ENCODE data around the gene SMLR1.

DNA sequence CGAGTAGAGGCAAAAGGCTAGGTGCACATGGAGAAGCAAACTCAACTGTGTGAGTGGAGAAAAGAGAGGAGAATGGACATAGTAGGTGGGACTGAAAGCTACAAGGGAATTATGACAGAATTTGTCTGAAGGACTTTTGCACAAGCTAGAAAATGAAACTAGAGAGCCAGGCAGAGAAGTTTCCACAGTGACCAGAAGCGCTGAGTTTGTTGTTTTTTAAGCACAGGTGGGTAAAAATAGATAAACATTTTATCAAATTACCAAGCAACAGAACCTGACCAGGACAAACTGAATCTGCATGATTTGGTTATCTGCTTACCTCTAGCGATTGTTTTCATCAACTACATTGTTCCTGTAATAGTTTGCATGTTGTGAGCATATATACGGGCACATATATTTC lies 38.6 kb downstream of the SMLR1 start:
- TF ChIP-seq, protein P1, sequence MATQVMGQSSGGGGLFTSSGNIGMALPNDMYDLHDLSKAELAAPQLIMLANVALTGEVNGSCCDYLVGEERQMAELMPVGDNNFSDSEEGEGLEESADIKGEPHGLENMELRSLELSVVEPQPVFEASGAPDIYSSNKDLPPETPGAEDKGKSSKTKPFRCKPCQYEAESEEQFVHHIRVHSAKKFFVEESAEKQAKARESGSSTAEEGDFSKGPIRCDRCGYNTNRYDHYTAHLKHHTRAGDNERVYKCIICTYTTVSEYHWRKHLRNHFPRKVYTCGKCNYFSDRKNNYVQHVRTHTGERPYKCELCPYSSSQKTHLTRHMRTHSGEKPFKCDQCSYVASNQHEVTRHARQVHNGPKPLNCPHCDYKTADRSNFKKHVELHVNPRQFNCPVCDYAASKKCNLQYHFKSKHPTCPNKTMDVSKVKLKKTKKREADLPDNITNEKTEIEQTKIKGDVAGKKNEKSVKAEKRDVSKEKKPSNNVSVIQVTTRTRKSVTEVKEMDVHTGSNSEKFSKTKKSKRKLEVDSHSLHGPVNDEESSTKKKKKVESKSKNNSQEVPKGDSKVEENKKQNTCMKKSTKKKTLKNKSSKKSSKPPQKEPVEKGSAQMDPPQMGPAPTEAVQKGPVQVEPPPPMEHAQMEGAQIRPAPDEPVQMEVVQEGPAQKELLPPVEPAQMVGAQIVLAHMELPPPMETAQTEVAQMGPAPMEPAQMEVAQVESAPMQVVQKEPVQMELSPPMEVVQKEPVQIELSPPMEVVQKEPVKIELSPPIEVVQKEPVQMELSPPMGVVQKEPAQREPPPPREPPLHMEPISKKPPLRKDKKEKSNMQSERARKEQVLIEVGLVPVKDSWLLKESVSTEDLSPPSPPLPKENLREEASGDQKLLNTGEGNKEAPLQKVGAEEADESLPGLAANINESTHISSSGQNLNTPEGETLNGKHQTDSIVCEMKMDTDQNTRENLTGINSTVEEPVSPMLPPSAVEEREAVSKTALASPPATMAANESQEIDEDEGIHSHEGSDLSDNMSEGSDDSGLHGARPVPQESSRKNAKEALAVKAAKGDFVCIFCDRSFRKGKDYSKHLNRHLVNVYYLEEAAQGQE (IDR thresholded peaks at IDR 0.05; ENCODE audit: low read depth), result no peak
- TF ChIP-seq RAD21 (IDR thresholded peaks at IDR 0.05; ENCODE audit: low read depth), result no peak

All from Ishikawa (cell line).